IPS-18c (cell line): ENCODE data around the gene PSKH1.
"Not testable (repeated sequence)": the region's sequence is repeated elsewhere in the genome, so short reads cannot be mapped to it uniquely, and the experiment has no call there.

ENCODE experiments used
- H3K4me3 ChIP-seq: 2 replicates; pipeline ENCODE4 v1.7.0; 2013; ENCODE audit warnings: low read depth, mild to moderate bottlenecking, low read length, moderate library complexity; ENCODE audit not compliant: insufficient read depth
- H3K9me3 ChIP-seq: one replicate; pipeline ENCODE4 v1.6.1; 2013; ENCODE audit warnings: mild to moderate bottlenecking, low read length, moderate library complexity; ENCODE audit not compliant: control insufficient read depth, insufficient read depth

PSKH1 gene

GRCh38 chr16:67910158-67910557 is 17.1 kb downstream of the PSKH1 start:
- Histone ChIP-seq H3K9me3 (peaks cover 2% of the 10 kb centered on the region), H3K4me3 (no peak overlapping the region)

GRCh38 chr16:67914758-67915495 is 21.9 kb downstream of the PSKH1 start:
- Histone ChIP-seq H3K4me3 (no peak overlapping the region), H3K9me3 (no peaks in the 10 kb centered on the region)

- H3K9me3 ChIP-seq, H3K4me3 ChIP-seq: not testable (repeated sequence)
Measured at GRCh38 chr16:67915496-67915769, 22.4 kb downstream of the PSKH1 start.

- Histone ChIP-seq H3K4me3 (no peak overlapping the region), H3K9me3 (no peaks in the 10 kb centered on the region)
Measured at GRCh38 chr16:67915831-67916723, 23.0 kb downstream of the PSKH1 start.

DNA sequence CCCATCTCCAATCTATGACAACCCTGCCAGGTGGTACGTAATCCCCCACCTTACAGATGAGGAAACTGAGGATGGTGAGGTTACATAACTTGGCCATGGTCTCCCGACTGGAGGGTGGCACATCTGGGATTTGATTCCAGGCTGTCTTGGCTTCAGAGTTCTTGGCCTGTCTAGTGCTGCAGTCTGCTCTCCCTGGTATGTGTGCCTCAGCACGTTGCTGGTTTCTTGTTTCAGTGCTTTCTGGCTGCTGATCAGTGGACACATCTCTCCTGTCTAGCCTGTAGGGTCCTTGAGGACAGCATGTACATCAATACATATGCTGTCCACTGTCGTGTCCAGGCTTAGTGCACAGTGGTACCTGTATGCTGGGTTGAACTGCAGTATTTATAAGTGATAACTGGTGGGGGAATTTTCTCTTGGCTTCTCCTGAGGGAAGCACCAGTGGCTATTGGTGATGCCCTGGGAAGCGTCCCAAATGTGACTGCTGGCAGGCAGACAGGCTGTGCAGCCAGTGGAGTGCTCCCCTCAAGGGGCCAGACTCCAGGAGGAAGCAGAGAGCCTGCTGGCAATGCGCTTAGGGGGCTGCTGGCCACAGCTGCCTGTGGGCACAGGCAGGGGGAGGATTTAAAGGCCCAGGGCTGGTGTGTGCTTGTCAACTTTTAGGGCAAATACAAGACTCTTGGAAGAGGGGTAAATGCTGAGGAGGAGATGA is 24.2 kb downstream of the PSKH1 start:
- no peak overlapping the region for H3K4me3 ChIP-seq
- H3K9me3 ChIP-seq = no peaks in the 10 kb centered on the region

- Histone ChIP-seq H3K9me3 (no peaks in the 10 kb centered on the region), H3K4me3 (no peak overlapping the region)
Measured at GRCh38 chr16:67917852-67918236, 24.8 kb downstream of the PSKH1 start.

- H3K4me3 ChIP-seq = no peak overlapping the region
- no peaks in the 10 kb centered on the region for H3K9me3 ChIP-seq
Measured at GRCh38 chr16:67919622-67920221, 26.7 kb downstream of the PSKH1 start.

DNA sequence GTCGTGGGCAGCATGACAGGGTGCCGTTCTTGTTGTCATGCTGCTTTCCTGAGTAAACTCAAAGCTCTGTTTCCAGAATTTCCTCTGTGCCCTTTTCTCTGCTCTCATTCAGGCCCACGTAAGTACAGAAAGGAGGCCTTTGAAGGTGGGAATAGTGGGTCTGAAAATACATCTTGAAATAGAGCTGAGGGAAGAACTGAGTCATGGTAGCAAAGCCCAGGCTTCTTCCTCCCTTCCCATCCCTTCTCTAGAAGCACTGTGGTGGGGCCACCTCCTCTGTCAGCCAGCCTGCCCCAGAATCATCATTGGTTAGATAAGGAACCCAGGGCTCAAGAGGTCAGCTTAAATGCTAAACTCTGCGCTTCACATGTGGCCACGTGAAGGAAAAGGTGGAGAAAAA is 29.2 kb downstream of the PSKH1 start:
- Histone ChIP-seq H3K4me3 (no peak overlapping the region), H3K9me3 (no peaks in the 10 kb centered on the region)

GRCh38 chr16:67922740-67923139 is 29.7 kb downstream of the PSKH1 start:
- Histone ChIP-seq H3K4me3 (no peak overlapping the region), H3K9me3 (no peaks in the 10 kb centered on the region)

- Histone ChIP-seq H3K4me3 (no peak overlapping the region), H3K9me3 (no peaks in the 10 kb centered on the region)
Measured at GRCh38 chr16:67923414-67924116, 30.5 kb downstream of the PSKH1 start.

GRCh38 chr16:67924140-67924906 is 31.3 kb downstream of the PSKH1 start:
- H3K9me3 ChIP-seq = no peaks in the 10 kb centered on the region
- no peak overlapping the region for H3K4me3 ChIP-seq

DNA sequence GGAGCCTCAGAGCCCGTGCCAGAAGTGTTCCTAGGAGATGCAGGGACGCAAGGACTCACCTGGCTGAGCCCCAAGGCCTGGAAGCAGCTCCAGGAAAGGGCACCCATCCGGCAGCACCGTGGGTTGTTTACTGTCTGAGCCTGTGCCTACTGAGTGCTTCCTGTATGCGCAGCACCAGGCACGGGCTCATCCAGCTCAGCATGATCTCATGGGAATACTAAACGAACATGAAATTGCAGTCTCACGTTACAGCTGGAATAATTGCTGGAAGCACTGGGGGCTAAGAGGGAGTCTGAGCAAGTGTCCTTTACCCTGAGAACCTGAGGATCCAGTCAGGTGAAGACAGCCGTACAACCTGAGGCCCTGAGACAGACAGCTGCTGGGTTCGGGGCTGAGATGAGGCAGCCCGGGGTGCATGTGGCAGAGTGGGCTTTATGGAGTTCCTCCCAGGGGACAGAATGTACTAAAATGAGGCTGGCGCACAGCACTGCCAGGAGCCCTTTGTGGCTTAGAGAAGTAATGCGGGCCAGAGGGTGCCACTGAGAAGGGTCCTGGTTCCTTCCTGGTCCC is 33.2 kb downstream of the PSKH1 start:
- Histone ChIP-seq H3K4me3 (no peak overlapping the region), H3K9me3 (no peaks in the 10 kb centered on the region)

DNA sequence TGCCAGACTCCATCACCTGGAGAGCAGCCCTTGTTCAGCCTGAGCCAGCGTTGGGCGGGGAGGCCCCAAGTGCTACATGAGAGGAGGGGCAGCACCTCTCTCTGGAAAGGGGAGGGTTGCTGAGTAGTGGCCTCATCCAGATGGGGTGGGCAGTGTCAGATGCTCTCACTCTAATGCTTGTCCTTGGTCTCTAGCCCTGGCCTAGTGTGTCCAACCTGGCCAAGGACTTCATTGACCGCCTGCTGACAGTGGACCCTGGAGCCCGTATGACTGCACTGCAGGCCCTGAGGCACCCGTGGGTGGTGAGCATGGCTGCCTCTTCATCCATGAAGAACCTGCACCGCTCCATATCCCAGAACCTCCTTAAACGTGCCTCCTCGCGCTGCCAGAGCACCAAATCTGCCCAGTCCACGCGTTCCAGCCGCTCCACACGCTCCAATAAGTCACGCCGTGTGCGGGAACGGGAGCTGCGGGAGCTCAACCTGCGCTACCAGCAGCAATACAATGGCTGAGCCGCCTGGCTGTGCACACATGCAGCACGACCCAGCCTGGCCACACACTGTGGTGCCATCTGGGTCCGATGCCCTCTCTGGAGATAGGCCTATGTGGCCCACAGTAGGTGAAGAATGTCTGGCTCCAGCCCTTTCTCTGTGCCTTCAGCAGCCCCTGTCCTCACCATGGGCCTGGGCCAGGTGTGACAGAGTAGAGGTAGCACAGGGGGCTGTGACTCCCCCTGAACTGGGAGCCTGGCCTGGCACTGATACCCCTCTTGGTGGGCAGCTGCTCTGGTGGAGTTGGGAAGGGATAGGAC is 34.3 kb downstream of the PSKH1 start:
- Histone ChIP-seq H3K9me3 (no peaks in the 10 kb centered on the region), H3K4me3 (no peak overlapping the region)

DNA sequence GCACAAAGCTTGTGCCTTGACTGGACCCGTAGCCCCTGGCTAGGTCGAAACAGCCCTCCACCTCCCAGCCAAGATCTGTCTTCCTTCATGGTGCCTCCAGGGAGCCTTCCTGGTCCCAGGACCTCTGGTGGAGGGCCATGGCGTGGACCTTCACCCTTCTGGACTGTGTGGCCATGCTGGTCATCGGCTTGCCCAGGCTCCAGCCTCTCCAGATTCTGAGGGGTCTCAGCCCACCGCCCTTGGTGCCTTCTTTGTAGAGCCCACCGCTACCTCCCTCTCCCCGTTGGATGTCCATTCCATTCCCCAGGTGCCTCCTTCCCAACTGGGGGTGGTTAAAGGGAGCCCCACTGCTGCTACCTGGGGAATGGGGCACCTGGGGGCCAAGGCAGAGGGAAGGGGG is 35.1 kb downstream of the PSKH1 start:
- Histone ChIP-seq H3K4me3 (no peak overlapping the region), H3K9me3 (no peaks in the 10 kb centered on the region)

GRCh38 chr16:67928561-67929364 is 35.7 kb downstream of the PSKH1 start:
- Histone ChIP-seq H3K4me3 (no peak overlapping the region), H3K9me3 (no peaks in the 10 kb centered on the region)
